MCF 10A (cell line): Measurements from ENCODE around the gene AJAP1. TPM values are rescaled to one million over a fixed set of nuclear protein-coding genes. Genes with fewer than 3 reads are reported as not detected.

ENCODE experiments used
- BruUV-seq: library from RNA; stranded (reverse); fragments of 400-500 nt; replicated peaks from 2 replicates; lab custom pipeline; 2021; lab: Mats Ljungman, UMichigan
- CTCF ChIA-PET: fragments of 300-600 bp; sonication (Branson Sonifier 250); formaldehyde crosslinking; extraction: SDS; loops from one replicate; lab custom pipeline; 2021; ENCODE audit warnings: antibody characterized with exemption, inconsistent platforms; lab: Yijun Ruan, JAX
- POLR2A ChIA-PET: fragments of 300-600, 350-650 bp; sonication (Branson Sonifier 250); formaldehyde crosslinking; extraction: SDS; loops from one replicate; lab custom pipeline; 2020; ENCODE audit warnings: antibody characterized with exemption, inconsistent platforms; lab: Yijun Ruan, JAX
- DNase-seq: peaks from one replicate; pipeline ENCODE4 v3.0.0-alpha.2; 2018; ENCODE audit not compliant: unreplicated experiment
- H3K27ac Mint-ChIP-seq: one replicate; pipeline ENCODE4 v1.8.0; 2022; ENCODE audit warnings: mild to moderate bottlenecking, low read depth, mixed read lengths; ENCODE audit not compliant: unreplicated experiment
- H3K27me3 Mint-ChIP-seq: one replicate; pipeline ENCODE4 v1.8.0; 2022; ENCODE audit warnings: mixed read lengths; ENCODE audit not compliant: insufficient read depth, unreplicated experiment
- H3K36me3 Mint-ChIP-seq: one replicate; pipeline ENCODE4 v1.8.0; 2022; ENCODE audit warnings: mild to moderate bottlenecking, moderate library complexity, mixed read lengths; ENCODE audit not compliant: insufficient read depth, unreplicated experiment
- H3K4me1 Mint-ChIP-seq: one replicate; pipeline ENCODE4 v1.8.0; 2022; ENCODE audit warnings: mixed read lengths; ENCODE audit not compliant: insufficient read depth, unreplicated experiment
- H3K4me3 Mint-ChIP-seq: one replicate; pipeline ENCODE4 v1.8.0; 2022; ENCODE audit warnings: mild to moderate bottlenecking, moderate library complexity, mixed read lengths; ENCODE audit not compliant: unreplicated experiment
- H3K9me3 Mint-ChIP-seq: one replicate; pipeline ENCODE4 v1.8.0; 2022; ENCODE audit warnings: mixed read lengths; ENCODE audit not compliant: unreplicated experiment
- CTCF ChIP-seq: fragments of 200-600 bp; IDR thresholded peaks from one replicate; pipeline ENCODE4 v1.8.0; 2022; ENCODE audit warnings: antibody characterized with exemption, mild to moderate bottlenecking; ENCODE audit not compliant: unreplicated experiment
- intact Hi-C: fragments of 100-400 bp; cut with micrococcal nuclease; formaldehyde crosslinking; loops from 2 replicates; pipeline ENCODE4 v1.14.1; 2022
- total RNA-seq: library from RNA; stranded (reverse); gene quantifications from 2 replicates; pipeline ENCODE4 v1.2.3, GENCODE V29; 2022

AJAP1 gene
- total RNA-seq, 1 experiment from 2014 or later = not detected

DNA sequence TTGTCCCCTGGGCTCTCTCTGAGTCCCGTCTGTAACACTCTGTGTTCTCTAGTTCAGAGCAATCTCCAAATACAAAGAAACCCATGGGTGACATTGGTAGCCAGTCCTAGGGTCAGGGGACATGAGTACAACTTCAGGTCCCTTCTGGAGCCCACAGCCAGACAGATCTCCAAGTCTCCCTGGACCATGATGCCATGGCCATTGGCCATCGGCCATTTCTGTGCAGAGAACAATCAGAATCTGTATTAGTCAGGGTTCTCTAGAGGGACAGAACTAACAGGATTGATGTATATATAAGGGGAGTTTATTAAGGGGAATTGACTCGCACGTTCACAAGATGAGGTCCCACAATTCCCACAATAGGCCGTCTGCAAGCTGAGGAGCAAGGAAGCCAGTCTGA, 106.9 kb downstream of the AJAP1 start:
- Mint-ChIP-seq H3K36me3 (no peaks in the 10 kb centered on the region), H3K4me3 (no peak overlapping the region), H3K4me1 (no peaks in the 10 kb centered on the region), H3K27ac (no peak overlapping the region), H3K27me3 (no peaks in the 10 kb centered on the region), H3K9me3 (peaks cover 33% of the 10 kb centered on the region)
- no TSS peak for BruUV-seq
- no peak for DNase-seq
- POLR2A ChIA-PET = no interaction called here
- CTCF ChIA-PET = no interaction called here
- TF ChIP-seq CTCF = no peak
- intact Hi-C loops = no loop called here

DNA sequence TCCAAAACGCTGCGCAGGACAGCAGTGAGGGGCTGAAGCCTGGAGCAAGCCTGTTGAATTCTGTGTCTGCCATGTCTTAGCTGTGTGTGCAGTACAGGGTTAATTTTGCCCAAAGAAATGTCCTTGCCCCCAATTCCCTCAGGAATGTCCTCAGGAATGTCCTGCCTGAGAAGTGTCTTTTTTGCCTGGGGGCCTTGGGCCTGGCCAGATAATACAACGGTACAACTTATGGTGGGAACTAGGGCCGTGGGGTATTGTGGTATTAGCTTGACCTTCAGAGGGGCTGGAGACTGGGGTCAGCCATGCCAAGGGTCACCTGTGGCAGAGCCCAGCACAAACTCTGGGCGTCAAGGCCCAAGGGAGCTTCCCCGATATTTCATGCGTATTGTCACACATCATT, 107.7 kb downstream of the AJAP1 start:
- Mint-ChIP-seq H3K4me3 (no peak overlapping the region), H3K27ac (no peak overlapping the region), H3K27me3 (no peaks in the 10 kb centered on the region), H3K9me3 (peaks cover 33% of the 10 kb centered on the region), H3K36me3 (no peaks in the 10 kb centered on the region), H3K4me1 (no peaks in the 10 kb centered on the region)
- no TSS peak for BruUV-seq
- ChIA-PET POLR2A (no interaction called here), CTCF (interaction anchor here (0.7 kb wide), 1 partner anchor 9 kb away, joined by 3 read pairs; no protein-coding TSS in a partner anchor)
- intact Hi-C loops = no loop called here
- no peak for TF ChIP-seq CTCF
- no peak for DNase-seq

GRCh38 chr1:4767308-4767707, 112.9 kb downstream of the AJAP1 start:
- Mint-ChIP-seq H3K27me3 (no peaks in the 10 kb centered on the region), H3K4me1 (no peaks in the 10 kb centered on the region), H3K27ac (no peak overlapping the region), H3K36me3 (no peaks in the 10 kb centered on the region), H3K4me3 (no peak overlapping the region), H3K9me3 (peaks cover 6% of the 10 kb centered on the region)
- POLR2A ChIA-PET = no interaction called here
- no peak for DNase-seq
- CTCF ChIA-PET = interaction anchor here (1.2 kb wide), 1 partner anchor 16 kb away, joined by 4 read pairs; no protein-coding TSS in a partner anchor
- TF ChIP-seq CTCF = no peak
- intact Hi-C loops = no loop called here
- no TSS peak for BruUV-seq

- POLR2A ChIA-PET = no interaction called here
- TF ChIP-seq CTCF = no peak
- no peak for DNase-seq
- H3K27ac Mint-ChIP-seq = no peak overlapping the region
- H3K27me3 Mint-ChIP-seq = no peaks in the 10 kb centered on the region
- H3K4me3 Mint-ChIP-seq = no peak overlapping the region
- H3K36me3 Mint-ChIP-seq = no peaks in the 10 kb centered on the region
- intact Hi-C loops = no loop called here
- BruUV-seq = no TSS peak
- peaks cover 6% of the 10 kb centered on the region for H3K9me3 Mint-ChIP-seq
- CTCF ChIA-PET = interaction anchor here (1.0 to 1.2 kb wide), 2 partner anchors 17 to 74 kb away, joined by 3 to 4 read pairs; no protein-coding TSS in a partner anchor
- no peaks in the 10 kb centered on the region for H3K4me1 Mint-ChIP-seq
Observed at GRCh38 chr1:4768553-4768952, 114.1 kb downstream of the AJAP1 start.
